HEK293 (cell line): ENCODE measurements around the gene SIX2.

Experiments used
- HOXD13 ChIP-seq: sonication (generic); formaldehyde crosslinking; IDR thresholded peaks from 2 replicates; pipeline ENCODE4 v1.8.0; 2022; ENCODE audit warnings: missing genetic modification reagents, borderline replicate concordance
- KLF17 ChIP-seq: fragments of 450-650 bp; formaldehyde crosslinking; IDR thresholded peaks from 2 replicates; pipeline ENCODE4 v1.5.1; 2016; ENCODE audit warnings: missing biosample characterization, missing genetic modification characterization
- KLF7 ChIP-seq: fragments of 450-650 bp; formaldehyde crosslinking; IDR thresholded peaks from 2 replicates; pipeline ENCODE4 v1.5.1; 2016; ENCODE audit warnings: missing biosample characterization, missing genetic modification characterization, borderline replicate concordance
- KLF8 ChIP-seq: fragments of 450-650 bp; formaldehyde crosslinking; IDR thresholded peaks from 2 replicates; pipeline ENCODE4 v1.5.1; 2016; ENCODE audit warnings: missing biosample characterization, missing genetic modification characterization
- MEIS1 ChIP-seq: sonication (generic); formaldehyde crosslinking; IDR thresholded peaks from 2 replicates; pipeline ENCODE4 v1.8.1; 2022; ENCODE audit warnings: missing genetic modification reagents, mild to moderate bottlenecking, borderline replicate concordance
- SCRT1 ChIP-seq: fragments of 450-650 bp; formaldehyde crosslinking; IDR thresholded peaks from 2 replicates; pipeline ENCODE4 v1.5.1; 2016; ENCODE audit warnings: missing biosample characterization, missing genetic modification characterization, borderline replicate concordance
- SP2 ChIP-seq: fragments of 450-650 bp; formaldehyde crosslinking; IDR thresholded peaks from 2 replicates; pipeline ENCODE4 v1.5.1; 2016; ENCODE audit warnings: missing biosample characterization, missing genetic modification characterization
- SP3 ChIP-seq: fragments of 450-650 bp; formaldehyde crosslinking; IDR thresholded peaks from 2 replicates; pipeline ENCODE4 v1.5.1; 2016; ENCODE audit warnings: missing biosample characterization, missing genetic modification characterization
- SP7 ChIP-seq: fragments of 450-650 bp; formaldehyde crosslinking; IDR thresholded peaks from 2 replicates; pipeline ENCODE4 v1.5.1; 2016; ENCODE audit warnings: missing biosample characterization, missing genetic modification characterization
- TRIM28 ChIP-seq: IDR thresholded peaks from 2 replicates; pipeline ENCODE4 v1.6.1; 2011; ENCODE audit warnings: low read length, control low read depth, borderline replicate concordance
- ZBTB21 ChIP-seq: fragments of 450-650 bp; formaldehyde crosslinking; IDR thresholded peaks from 2 replicates; pipeline ENCODE4 v1.5.1; 2017; ENCODE audit warnings: missing biosample characterization, missing genetic modification characterization
- ZBTB26 ChIP-seq: fragments of 450-650 bp; formaldehyde crosslinking; optimal IDR thresholded peaks from 2 replicates; pipeline ENCODE3; 2016; ENCODE audit warnings: missing biosample characterization, mild to moderate bottlenecking, missing genetic modification characterization
- ZFP41 ChIP-seq: fragments of 450-650 bp; formaldehyde crosslinking; IDR thresholded peaks from 2 replicates; pipeline ENCODE4 v1.5.1; 2016; ENCODE audit warnings: missing biosample characterization, missing genetic modification characterization, borderline replicate concordance
- ZIC2 ChIP-seq: fragments of 450-650 bp; formaldehyde crosslinking; IDR thresholded peaks from 2 replicates; pipeline ENCODE4 v1.5.1; 2016; ENCODE audit warnings: missing biosample characterization, missing genetic modification characterization
- ZNF121 ChIP-seq: fragments of 450-650 bp; formaldehyde crosslinking; IDR thresholded peaks from 2 replicates; pipeline ENCODE4 v1.5.1; 2016; ENCODE audit warnings: missing biosample characterization, missing genetic modification characterization
- ZNF138 ChIP-seq: fragments of 450-650 bp; formaldehyde crosslinking; IDR thresholded peaks from 2 replicates; pipeline ENCODE4 v1.5.1; 2016; ENCODE audit warnings: missing biosample characterization, missing genetic modification characterization, borderline replicate concordance
- ZNF175 ChIP-seq: fragments of 450-650 bp; formaldehyde crosslinking; IDR thresholded peaks from 2 replicates; pipeline ENCODE4 v1.5.1; 2016; ENCODE audit warnings: missing biosample characterization, missing genetic modification characterization
- ZNF19 ChIP-seq: fragments of 450-650 bp; formaldehyde crosslinking; IDR thresholded peaks from 2 replicates; pipeline ENCODE4; 2016; ENCODE audit warnings: missing biosample characterization, missing genetic modification characterization, low read depth
- ZNF211 ChIP-seq: fragments of 450-650 bp; formaldehyde crosslinking; IDR thresholded peaks from 2 replicates; pipeline ENCODE4 v1.5.1; 2016; ENCODE audit warnings: low read depth, missing biosample characterization, missing genetic modification characterization
- ZNF280D ChIP-seq: fragments of 450-650 bp; formaldehyde crosslinking; IDR thresholded peaks from 2 replicates; pipeline ENCODE4 v1.5.1; 2016; ENCODE audit warnings: missing biosample characterization, missing genetic modification characterization
- ZNF302 ChIP-seq: fragments of 450-650 bp; formaldehyde crosslinking; IDR thresholded peaks from 2 replicates; pipeline ENCODE4 v1.5.1; 2016; ENCODE audit warnings: missing biosample characterization, missing genetic modification characterization, low read depth
- ZNF404 ChIP-seq: fragments of 450-650 bp; formaldehyde crosslinking; IDR thresholded peaks from 2 replicates; pipeline ENCODE4 v1.5.1; 2017; ENCODE audit warnings: missing biosample characterization, missing genetic modification characterization
- ZNF416 ChIP-seq: fragments of 450-650 bp; formaldehyde crosslinking; IDR thresholded peaks from 2 replicates; pipeline ENCODE4 v1.5.1; 2016; ENCODE audit warnings: missing biosample characterization, missing genetic modification characterization
- ZNF433 ChIP-seq: fragments of 450-650 bp; formaldehyde crosslinking; IDR thresholded peaks from 2 replicates; pipeline ENCODE4 v1.5.1; 2016; ENCODE audit warnings: missing biosample characterization, missing genetic modification characterization, low read depth
- ZNF473 ChIP-seq: fragments of 450-650 bp; formaldehyde crosslinking; IDR thresholded peaks from 2 replicates; pipeline ENCODE4 v1.5.1; 2017; ENCODE audit warnings: missing biosample characterization, missing genetic modification characterization
- ZNF501 ChIP-seq: fragments of 450-650 bp; formaldehyde crosslinking; IDR thresholded peaks from 2 replicates; pipeline ENCODE4 v1.5.1; 2016; ENCODE audit warnings: missing biosample characterization, missing genetic modification characterization
- ZNF514 ChIP-seq: fragments of 450-650 bp; formaldehyde crosslinking; IDR thresholded peaks from 2 replicates; pipeline ENCODE4 v1.5.1; 2016; ENCODE audit warnings: missing biosample characterization, missing genetic modification characterization
- ZNF585B ChIP-seq: fragments of 450-650 bp; formaldehyde crosslinking; IDR thresholded peaks from 2 replicates; pipeline ENCODE4 v1.5.1; 2016; ENCODE audit warnings: missing biosample characterization, missing genetic modification characterization
- ZNF600 ChIP-seq: fragments of 450-650 bp; formaldehyde crosslinking; IDR thresholded peaks from 2 replicates; pipeline ENCODE4 v1.5.1; 2016; ENCODE audit warnings: missing biosample characterization, missing genetic modification characterization
- ZNF658 ChIP-seq: fragments of 450-650 bp; formaldehyde crosslinking; IDR thresholded peaks from 2 replicates; pipeline ENCODE4; 2016; ENCODE audit warnings: missing biosample characterization, missing genetic modification characterization
- ZNF747 ChIP-seq: fragments of 450-650 bp; formaldehyde crosslinking; IDR thresholded peaks from 2 replicates; pipeline ENCODE4 v1.5.1; 2016; ENCODE audit warnings: missing biosample characterization, missing genetic modification characterization
- ZNF785 ChIP-seq: fragments of 450-650 bp; formaldehyde crosslinking; IDR thresholded peaks from 2 replicates; pipeline ENCODE4 v1.5.1; 2016; ENCODE audit warnings: missing biosample characterization, missing genetic modification characterization
- ZNF837 ChIP-seq: fragments of 450-650 bp; formaldehyde crosslinking; IDR thresholded peaks from 2 replicates; pipeline ENCODE4 v1.5.1; 2016; ENCODE audit warnings: missing biosample characterization, missing genetic modification characterization
- ZSCAN4 ChIP-seq: fragments of 450-650 bp; formaldehyde crosslinking; IDR thresholded peaks from 2 replicates; pipeline ENCODE4 v1.5.1; 2017; ENCODE audit warnings: missing biosample characterization, missing genetic modification characterization

The SIX2 gene

GRCh38 chr2:45009303-45009927, at the start of gene SIX2 (continued):
- TF ChIP-seq ZFP41 (tag by site-specific recombination) = no peak
- TF ChIP-seq KLF7 (tag by site-specific recombination) = peak; percentile 62; the same call in 1 of the 2 replicates
- TF ChIP-seq ZNF138 = no peak
- TF ChIP-seq SP2 (tag by site-specific recombination) = peak; percentile 92
- TF ChIP-seq ZNF121 = no peak
- TF ChIP-seq ZNF501 (tag by site-specific recombination) = 0 out of 2 replicates have a peak, but pooled peaks have one; percentile 29
- no peak for TF ChIP-seq ZNF302 (tag by site-specific recombination)
- TF ChIP-seq ZNF433 = no peak
- TF ChIP-seq ZNF514 (tag by site-specific recombination) = no peak
- no peak for TF ChIP-seq ZSCAN4 (tag by site-specific recombination)
- no peak; the same call in 1 of the 2 replicates for TF ChIP-seq KLF17 (tag by site-specific recombination)
- peak; percentile 83 for TF ChIP-seq KLF8 (tag by site-specific recombination)
- peak; percentile 68; the same call in 1 of the 2 replicates for TF ChIP-seq SP7
- TF ChIP-seq ZNF404 (tag by site-specific recombination) = no peak
- TF ChIP-seq ZNF837 (tag by site-specific recombination) = no peak
- no peak for TF ChIP-seq ZNF658 (tag by site-specific recombination)
- no peak for TF ChIP-seq ZNF747 (tag by site-specific recombination)
- no peak for TF ChIP-seq ZNF473 (tag by site-specific recombination)
- peak; percentile 58 for TF ChIP-seq ZIC2
- TF ChIP-seq MEIS1 (CRISPR knock-in tag) = no peak
- TF ChIP-seq ZNF785 (tag by site-specific recombination) = 0 out of 2 replicates have a peak, but pooled peaks have one; percentile 26
- peak; percentile 98 for TF ChIP-seq SP3 (tag by site-specific recombination)
- no peak for TF ChIP-seq SCRT1 (tag by site-specific recombination)
- TF ChIP-seq ZNF585B (tag by site-specific recombination) = no peak
- TF ChIP-seq TRIM28 = no peak
- no peak for TF ChIP-seq ZNF211 (tag by site-specific recombination)
- TF ChIP-seq ZNF416 (tag by site-specific recombination) = no peak
- TF ChIP-seq ZNF175 (tag by site-specific recombination) = no peak
- peak; percentile 64 for TF ChIP-seq ZNF600
- TF ChIP-seq ZNF280D (tag by site-specific recombination) = no peak
- TF ChIP-seq ZNF19 (tag by site-specific recombination) = no peak
- TF ChIP-seq HOXD13 = no peak
- TF ChIP-seq ZBTB21 = no peak
- peak; percentile 51 for TF ChIP-seq ZBTB26 (tag by site-specific recombination)
